SK-N-SH (cell line): ENCODE measurements around the gene ASTL. TPM values are rescaled to one million over a fixed set of nuclear protein-coding genes. Genes with fewer than 3 reads are reported as not detected.

Source experiments
- CTCF ChIA-PET: fragments of 300-600, 350-600 bp; formaldehyde crosslinking; extraction: SDS; loops from one replicate; lab custom pipeline; 2021; lab: Yijun Ruan, JAX
- POLR2A ChIA-PET: fragments of 350-600 bp; sonication (Branson Sonifier 250); formaldehyde crosslinking; extraction: SDS; loops from one replicate; lab custom pipeline; 2020; ENCODE audit warnings: antibody characterized with exemption, inconsistent platforms; lab: Yijun Ruan, JAX
- DNase-seq: peaks from one replicate; pipeline ENCODE4 v3.0.0; 2012
- H2AFZ ChIP-seq: fragments of 200-600 bp; sonication (generic); 2 replicates; pipeline ENCODE4 v1.8.1; 2016; ENCODE audit warnings: antibody characterized with exemption, mild to moderate bottlenecking, low read depth
- H3F3A ChIP-seq: fragments of 200-600 bp; sonication (generic); replicated peaks from 2 replicates; pipeline ENCODE3; 2016; ENCODE audit warnings: antibody characterized with exemption, mild to moderate bottlenecking; ENCODE audit not compliant: insufficient read depth
- H3K27ac ChIP-seq, 2 experiments: fragments of 200-500 bp in 1 of 2; fragments of 200-600 bp in 1 of 2; sonication (Bioruptor generic) in 1 of 2; sonication (generic), shearing (Covaris generic) in 1 of 2; 2 replicates each; pipeline versions ENCODE4 v1.5.1 to v1.6.1; 2014 to 2016; ENCODE audit warnings: low read depth in 2 of 2, inconsistent platforms in 1 of 2, low read length in 1 of 2, mild to moderate bottlenecking in 1 of 2, mixed read lengths in 1 of 2
- H3K27me3 ChIP-seq: fragments of 200-600 bp; sonication (generic), shearing (Covaris generic); 2 replicates; pipeline ENCODE4 v1.6.1; 2016; ENCODE audit warnings: mixed run types; ENCODE audit not compliant: insufficient read depth
- H3K36me3 ChIP-seq, 2 experiments: fragments of 200-500 bp in 1 of 2; fragments of 200-600 bp in 1 of 2; sonication (Bioruptor generic) in 1 of 2; sonication (generic) in 1 of 2; replicated peaks in 1 of 2; 2 replicates each; pipeline versions ENCODE3 to v1.5.1; 2014 to 2016; ENCODE audit warnings: low read length in 1 of 2, mild to moderate bottlenecking in 1 of 2; ENCODE audit not compliant: insufficient read depth in 2 of 2, control insufficient read depth in 1 of 2
- H3K4me1 ChIP-seq, 2 experiments: fragments of 200-500 bp in 1 of 2; fragments of 200-600 bp in 1 of 2; sonication (Bioruptor generic) in 1 of 2; sonication (generic), shearing (Covaris generic) in 1 of 2; 2 replicates each; pipeline versions ENCODE4 v1.5.1 to v1.6.1; 2014 to 2016; ENCODE audit warnings: low read depth in 1 of 2, low read length in 1 of 2, mixed run types in 1 of 2; ENCODE audit not compliant: insufficient read depth in 2 of 2, control insufficient read depth in 1 of 2
- H3K4me2 ChIP-seq: fragments of 200-600 bp; sonication (generic), shearing (Covaris generic); 2 replicates; pipeline ENCODE4 v1.6.1; 2017; ENCODE audit warnings: mixed run types
- H3K4me3 ChIP-seq, 2 experiments: fragments of 200-500 bp in 1 of 2; fragments of 200-600 bp in 1 of 2; sonication (Bioruptor generic) in 1 of 2; sonication (generic), shearing (Covaris generic) in 1 of 2; 2 replicates each; pipeline versions ENCODE4 v1.5.1 to v1.8.1; 2014 to 2016; ENCODE audit warnings: low read depth in 2 of 2, inconsistent platforms in 1 of 2, low read length in 1 of 2, mild to moderate bottlenecking in 1 of 2, mixed read lengths in 1 of 2, moderate library complexity in 1 of 2
- H3K79me2 ChIP-seq: fragments of 200-600 bp; sonication (generic); 2 replicates; pipeline ENCODE4 v1.8.1; 2017; ENCODE audit warnings: mild to moderate bottlenecking; ENCODE audit not compliant: insufficient read depth
- H3K9ac ChIP-seq: fragments of 200-600 bp; sonication (generic); 2 replicates; pipeline ENCODE4 v1.6.1; 2017; ENCODE audit warnings: mixed run types
- H3K9me2 ChIP-seq: fragments of 200-600 bp; sonication (generic); 2 replicates; pipeline ENCODE4 v1.6.1; 2017; ENCODE audit warnings: mixed run types
- H3K9me3 ChIP-seq: fragments of 200-600 bp; sonication (generic); 2 replicates; pipeline ENCODE4 v1.6.1; 2017; ENCODE audit warnings: mixed run types, mild to moderate bottlenecking, moderate library complexity
- H4K20me1 ChIP-seq: fragments of 200-600 bp; sonication (generic); 2 replicates; pipeline ENCODE4 v1.6.1; 2017; ENCODE audit warnings: mild to moderate bottlenecking, mixed run types; ENCODE audit not compliant: insufficient read depth
- CTCF ChIP-seq: fragments of 200-600 bp; sonication (generic); IDR thresholded peaks from 2 replicates; pipeline ENCODE4 v1.6.1; 2017; ENCODE audit warnings: antibody characterized with exemption, mild to moderate bottlenecking, moderate library complexity
- EZH2phosphoT487 ChIP-seq: fragments of 200-600 bp; sonication (generic); IDR thresholded peaks from 2 replicates; pipeline ENCODE4 v1.6.1; 2017; ENCODE audit warnings: low read depth, mixed run types, mild to moderate bottlenecking, antibody characterized with exemption, moderate library complexity, borderline replicate concordance
- FOSL2 ChIP-seq: IDR thresholded peaks from 2 replicates; pipeline ENCODE4 v1.4.0; 2012; ENCODE audit warnings: low read depth, mild to moderate bottlenecking, moderate library complexity, borderline replicate concordance
- FOXJ3 ChIP-seq: sonication (generic); formaldehyde crosslinking; IDR thresholded peaks from 2 replicates; pipeline ENCODE4 v1.5.1; 2020; ENCODE audit warnings: mild to moderate bottlenecking, missing genetic modification reagents
- GATA2 ChIP-seq: sonication (generic); formaldehyde crosslinking; IDR thresholded peaks from 2 replicates; pipeline ENCODE4 v1.5.0; 2020; ENCODE audit warnings: mild to moderate bottlenecking, missing genetic modification reagents
- MEF2A ChIP-seq: IDR thresholded peaks from 2 replicates; pipeline ENCODE4 v1.4.0; 2012; ENCODE audit warnings: low read depth, borderline replicate concordance
- MXI1 ChIP-seq: IDR thresholded peaks from 2 replicates; pipeline ENCODE4 v1.6.1; 2012; ENCODE audit warnings: mild to moderate bottlenecking, low read depth, low read length, improper control_type of control experiment
- NFIC ChIP-seq: IDR thresholded peaks from 2 replicates; pipeline ENCODE4 v1.4.0; 2012; ENCODE audit warnings: borderline replicate concordance
- NRF1 ChIP-seq: IDR thresholded peaks from 2 replicates; pipeline ENCODE4 v1.6.1; 2012; ENCODE audit warnings: low read depth, mild to moderate bottlenecking, low read length
- PBX3 ChIP-seq: IDR thresholded peaks from 2 replicates; pipeline ENCODE4; 2012
- RAD21 ChIP-seq: IDR thresholded peaks from 2 replicates; pipeline ENCODE4 v1.6.1; 2012; ENCODE audit warnings: mild to moderate bottlenecking, low read length
- SMC3 ChIP-seq: IDR thresholded peaks from 2 replicates; pipeline ENCODE4 v1.6.1; 2012; ENCODE audit warnings: low read depth, low read length, improper control_type of control experiment
- TCF12 ChIP-seq: IDR thresholded peaks from 2 replicates; pipeline ENCODE4 v1.4.0; 2012
- TEAD4 ChIP-seq: IDR thresholded peaks from 2 replicates; pipeline ENCODE4 v1.4.0; 2012; ENCODE audit warnings: mild to moderate bottlenecking, borderline replicate concordance; ENCODE audit not compliant: insufficient read depth
- USF1 ChIP-seq: IDR thresholded peaks from 2 replicates; pipeline ENCODE4 v1.4.0; 2012; ENCODE audit warnings: low read depth, borderline replicate concordance
- YY1 ChIP-seq: IDR thresholded peaks from 2 replicates; pipeline ENCODE4 v1.4.0; 2012; ENCODE audit warnings: low read depth, mild to moderate bottlenecking
- ZBTB33 ChIP-seq: IDR thresholded peaks from 2 replicates; pipeline ENCODE4 v1.4.0; 2012; ENCODE audit warnings: low read depth, borderline replicate concordance
- WGBS: methylation state at CpG from one replicate; pipeline ENCODE4 v1.1.6; 2017; ENCODE audit warnings: low lambda C conversion rate; 5-methylcytosine and 5-hydroxymethylcytosine counted together
- polyA plus RNA-seq, 3 experiments: library from polyadenylated mRNA; depleted of rRNA; stranded (reverse); fragments of >200 nt; gene quantifications; 2 replicates each; pipeline ENCODE4 v1.2.3, GENCODE V29; 2012
- TF ChIP-seq, protein P1 (sequence below): fragments of 150-350 bp; IDR thresholded peaks from 2 replicates; pipeline ENCODE4 v1.6.1; 2017; ENCODE audit warnings: antibody characterized with exemption, low read length, low read depth, borderline replicate concordance

ASTL gene
- polyA plus RNA-seq, 1 of the 3 experiments (the other 2 are of a cell fraction), result not detected

GRCh38 chr2:96131813-96132745 is 6.2 kb downstream of the ASTL start:
- no peaks in the 10 kb centered on the region for H3K9me2 ChIP-seq
- H2AFZ ChIP-seq, result no peak overlapping the region
- ChIA-PET POLR2A (no interaction called here), CTCF (interaction anchor here (1.7 to 2.6 kb wide), 5 partner anchors 9 to 109 kb away, joined by 3 to 16 read pairs (median 7); partner anchors contain the start of gene ADRA2B)
- H3K27me3 ChIP-seq, result peaks cover 7% of the 10 kb centered on the region; the same call in 1 of the 2 replicates
- no peaks in the 10 kb centered on the region for H3K79me2 ChIP-seq
- H3K4me2 ChIP-seq, result no peak overlapping the region
- peaks cover 0 to 7% of the 10 kb centered on the region in 2 experiments; a peak in 1 of 4 replicates for H3K4me1 ChIP-seq
- no peaks in the 10 kb centered on the region for H3K9me3 ChIP-seq
- no peak for DNase-seq
- WGBS, result 88% methylated on average over 17 of the region's 26 CpGs
- no peaks in the 10 kb centered on the region for H3F3A ChIP-seq
- no peak for TF ChIP-seq TEAD4
- TF ChIP-seq FOSL2, result no peak
- TF ChIP-seq TCF12, result no peak
- TF ChIP-seq YY1, result no peak
- TF ChIP-seq CTCF, result no peak
- TF ChIP-seq SMC3, result no peak
- no peak for TF ChIP-seq USF1
- TF ChIP-seq PBX3, result no peak
- TF ChIP-seq RAD21, result no peak
- TF ChIP-seq ZBTB33, result no peak
- TF ChIP-seq, protein P1, sequence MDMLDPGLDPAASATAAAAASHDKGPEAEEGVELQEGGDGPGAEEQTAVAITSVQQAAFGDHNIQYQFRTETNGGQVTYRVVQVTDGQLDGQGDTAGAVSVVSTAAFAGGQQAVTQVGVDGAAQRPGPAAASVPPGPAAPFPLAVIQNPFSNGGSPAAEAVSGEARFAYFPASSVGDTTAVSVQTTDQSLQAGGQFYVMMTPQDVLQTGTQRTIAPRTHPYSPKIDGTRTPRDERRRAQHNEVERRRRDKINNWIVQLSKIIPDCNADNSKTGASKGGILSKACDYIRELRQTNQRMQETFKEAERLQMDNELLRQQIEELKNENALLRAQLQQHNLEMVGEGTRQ, result no peak
- no peak for TF ChIP-seq MEF2A
- no peak for TF ChIP-seq EZH2phosphoT487
- TF ChIP-seq GATA2, result no peak
- no peak for TF ChIP-seq NFIC
- TF ChIP-seq MXI1, result no peak
- no peak for TF ChIP-seq NRF1
- no peak for TF ChIP-seq FOXJ3 (CRISPR knock-in tag)
- H4K20me1 ChIP-seq, result no peaks in the 10 kb centered on the region
- H3K27ac ChIP-seq, result no peak overlapping the region
- H3K9ac ChIP-seq, result no peak overlapping the region
- H3K36me3 ChIP-seq, result no peaks in the 10 kb centered on the region
- H3K4me3 ChIP-seq, result no peak overlapping the region
